ENCODE results near the gene NOTCH2.

NOTCH2 gene

DNA sequence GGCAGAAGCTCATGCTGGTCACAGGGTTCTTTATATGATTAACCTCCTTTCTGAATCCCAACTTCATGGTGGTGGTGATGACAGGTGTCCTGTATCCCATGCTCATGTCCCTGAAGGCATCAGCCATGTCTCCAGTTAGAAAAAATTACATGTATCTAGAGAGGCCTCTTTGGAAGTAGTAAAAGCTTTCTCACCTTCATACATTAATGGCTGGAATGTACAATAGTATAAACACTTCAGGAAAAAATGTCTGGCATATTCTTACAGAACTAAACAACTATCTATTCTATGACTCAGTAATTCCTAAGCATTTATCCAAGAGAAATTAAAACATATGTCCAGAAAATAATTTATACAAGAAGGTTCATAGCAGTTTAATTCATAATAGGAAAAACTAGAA is 207.2 kb downstream of the NOTCH2 start:
- Histone ChIP-seq H2BK120ac (ENCODE audit: low read depth, low read length) (no peak overlapping the region), H3K9ac (ENCODE audit: low read length) (no peak overlapping the region), H2AK5ac (ENCODE audit: low read length) (no peak overlapping the region)

More for the DNA sequence above, 207.2 kb downstream of the NOTCH2 start:
- H3K4ac ChIP-seq (ENCODE audit: low read depth, low read length) = no peak overlapping the region
- H3K79me2 ChIP-seq (ENCODE audit: control insufficient read depth, insufficient read depth, low read length) = no peaks in the 10 kb centered on the region
- no peaks in the 10 kb centered on the region for H3K36me3 ChIP-seq (ENCODE audit: control insufficient read depth, insufficient read depth, low read length)
- H3K27ac ChIP-seq (ENCODE audit: low read depth, low read length) = no peak overlapping the region
- no peaks in the 10 kb centered on the region for H3K79me1 ChIP-seq (ENCODE audit: low read length)
- H2BK15ac ChIP-seq (replicated peaks; ENCODE audit: low read depth) = no peak overlapping the region
- H2BK5ac ChIP-seq (ENCODE audit: low read length) = no peak overlapping the region
- no peak overlapping the region for H4K5ac ChIP-seq (ENCODE audit: low read length)
- DNase-seq = no peak
- no peak overlapping the region for H3K56ac ChIP-seq (ENCODE audit: low read length)
- no peak overlapping the region for H3K4me3 ChIP-seq (ENCODE audit: low read length)
- no peak overlapping the region for H4K8ac ChIP-seq (ENCODE audit: low read depth, low read length)
- peaks cover 2% of the 10 kb centered on the region for H3K4me1 ChIP-seq (ENCODE audit: control insufficient read depth, low read depth, low read length)
- no peak overlapping the region for H3K4me2 ChIP-seq (ENCODE audit: low read length)
- no peak overlapping the region for H3K23ac ChIP-seq (ENCODE audit: low read length)
- no peaks in the 10 kb centered on the region for H3K27me3 ChIP-seq (ENCODE audit: insufficient read depth, low read length, poor library complexity)
- H3K18ac ChIP-seq (ENCODE audit: low read length) = no peak overlapping the region
